ENCODE data around the gene B4GALT6. TPM values are rescaled to one million over a fixed set of nuclear protein-coding genes. Genes with fewer than 3 reads are reported as not detected.

The B4GALT6 gene
- total RNA-seq, 1 donor from 2014 or later = 17.7 TPM

GRCh38 chr18:31718386-31718785 is 34.0 kb upstream of the B4GALT6 start:
- Histone ChIP-seq H3K27ac (ENCODE audit: low read depth, low read length) (no peak overlapping the region), H2AFZ (ENCODE audit: low read depth, low read length) (no peak overlapping the region), H3K4me2 (ENCODE audit: low read length) (no peak overlapping the region), H3K9me3 (ENCODE audit: insufficient read depth, low read depth, low read length) (no peaks in the 10 kb centered on the region), H3K9ac (ENCODE audit: low read length) (no peak overlapping the region), H3K4me1 (ENCODE audit: insufficient read depth, low read length) (no peaks in the 10 kb centered on the region), H3K36me3 (ENCODE audit: insufficient read depth, low read length) (no peaks in the 10 kb centered on the region), H3K4me3 (ENCODE audit: insufficient read depth, low read depth, low read length) (no peak overlapping the region), H4K20me1 (ENCODE audit: insufficient read depth, low read length) (no peaks in the 10 kb centered on the region), H3K27me3 (ENCODE audit: insufficient read depth, low read length) (no peaks in the 10 kb centered on the region), H3K79me2 (ENCODE audit: insufficient read depth, low read length) (no peaks in the 10 kb centered on the region)
- FAIRE-seq = no peak
- H3K4me1 Mint-ChIP-seq (ENCODE audit: low read depth, unreplicated experiment) = peaks cover 3% of the 10 kb centered on the region
- H3K27ac Mint-ChIP-seq (ENCODE audit: unreplicated experiment) = no peak overlapping the region
- H3K4me3 Mint-ChIP-seq (ENCODE audit: unreplicated experiment) = no peak overlapping the region
- no peak for DNase-seq (ENCODE audit: low read depth)
- no peaks in the 10 kb centered on the region for H3K9me3 Mint-ChIP-seq (ENCODE audit: unreplicated experiment)
- H3K36me3 Mint-ChIP-seq (ENCODE audit: low read depth, unreplicated experiment) = no peaks in the 10 kb centered on the region
- TF ChIP-seq EZH2 (IDR thresholded peaks at IDR 0.05; ENCODE audit: insufficient read depth, low read length) = no peak
- TF ChIP-seq CTCF (IDR thresholded peaks at IDR 0.05; ENCODE audit: insufficient read depth, low read depth, low read length) = no peak
- H3K27me3 Mint-ChIP-seq (ENCODE audit: low read depth, unreplicated experiment) = peaks cover 2% of the 10 kb centered on the region

GRCh38 chr18:31716362-31716761 is 32.0 kb upstream of the B4GALT6 start:
- Histone ChIP-seq H3K9ac (ENCODE audit: low read length) (no peak overlapping the region), H3K27me3 (ENCODE audit: insufficient read depth, low read length) (no peaks in the 10 kb centered on the region), H3K27ac (ENCODE audit: low read depth, low read length) (no peak overlapping the region), H4K20me1 (ENCODE audit: insufficient read depth, low read length) (no peaks in the 10 kb centered on the region), H3K79me2 (ENCODE audit: insufficient read depth, low read length) (no peaks in the 10 kb centered on the region), H3K36me3 (ENCODE audit: insufficient read depth, low read length) (no peaks in the 10 kb centered on the region), H2AFZ (ENCODE audit: low read depth, low read length) (no peak overlapping the region), H3K9me3 (ENCODE audit: insufficient read depth, low read depth, low read length) (no peaks in the 10 kb centered on the region), H3K4me2 (ENCODE audit: low read length) (no peak overlapping the region), H3K4me3 (ENCODE audit: insufficient read depth, low read depth, low read length) (no peak overlapping the region), H3K4me1 (ENCODE audit: insufficient read depth, low read length) (no peaks in the 10 kb centered on the region)
- Mint-ChIP-seq H3K27ac (ENCODE audit: unreplicated experiment) (no peak overlapping the region), H3K4me1 (ENCODE audit: low read depth, unreplicated experiment) (peaks cover 3% of the 10 kb centered on the region), H3K27me3 (ENCODE audit: low read depth, unreplicated experiment) (peaks cover 2% of the 10 kb centered on the region), H3K9me3 (ENCODE audit: unreplicated experiment) (no peaks in the 10 kb centered on the region), H3K4me3 (ENCODE audit: unreplicated experiment) (no peak overlapping the region), H3K36me3 (ENCODE audit: low read depth, unreplicated experiment) (no peaks in the 10 kb centered on the region)
- TF ChIP-seq EZH2 (IDR thresholded peaks at IDR 0.05; ENCODE audit: insufficient read depth, low read length) (no peak), CTCF (IDR thresholded peaks at IDR 0.05; ENCODE audit: insufficient read depth, low read depth, low read length) (no peak)
- no peak for DNase-seq (ENCODE audit: low read depth)
- FAIRE-seq = no peak

DNA sequence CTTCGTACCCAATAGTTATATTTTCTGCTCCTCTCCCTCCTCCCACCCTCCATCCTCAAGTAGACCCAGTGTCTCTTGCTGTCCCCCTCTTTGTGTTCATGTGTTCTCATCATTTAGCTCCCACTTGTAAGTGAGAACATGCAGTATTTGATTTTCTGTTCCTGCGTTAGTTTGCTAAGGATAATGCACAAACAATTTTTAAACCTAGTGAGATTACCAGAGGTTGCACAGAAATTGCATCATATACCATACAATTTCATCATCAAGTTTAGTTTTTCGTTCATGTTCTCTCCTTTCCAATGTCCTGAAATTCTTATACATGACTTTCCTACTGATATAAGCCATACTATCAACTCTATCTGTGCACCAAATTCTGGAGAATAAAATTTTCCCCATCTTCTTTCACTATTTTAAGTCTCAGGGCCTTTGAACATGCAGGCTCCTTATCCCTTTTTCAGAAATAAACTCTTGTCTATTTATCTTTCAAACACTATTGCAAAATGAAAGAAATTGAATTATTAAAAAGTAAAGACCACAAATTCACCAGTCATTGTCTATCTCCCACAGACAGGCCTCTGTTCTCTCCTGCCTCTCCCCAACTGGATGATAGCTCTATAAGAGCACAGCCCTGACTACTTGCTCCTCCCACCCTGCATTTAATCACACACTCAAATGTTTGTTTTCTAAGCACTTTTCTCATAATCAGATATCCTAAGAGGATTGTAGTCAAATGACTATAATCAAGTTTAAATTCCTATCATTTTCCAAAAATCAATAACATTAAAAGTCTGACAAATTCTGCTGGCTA is 27.2 kb upstream of the B4GALT6 start:
- Mint-ChIP-seq H3K4me3 (ENCODE audit: unreplicated experiment) (no peak overlapping the region), H3K36me3 (ENCODE audit: low read depth, unreplicated experiment) (no peaks in the 10 kb centered on the region), H3K27me3 (ENCODE audit: low read depth, unreplicated experiment) (no peaks in the 10 kb centered on the region), H3K27ac (ENCODE audit: unreplicated experiment) (no peak overlapping the region), H3K4me1 (ENCODE audit: low read depth, unreplicated experiment) (no peaks in the 10 kb centered on the region), H3K9me3 (ENCODE audit: unreplicated experiment) (no peaks in the 10 kb centered on the region)
- Histone ChIP-seq H3K4me1 (ENCODE audit: insufficient read depth, low read length) (no peaks in the 10 kb centered on the region), H3K36me3 (ENCODE audit: insufficient read depth, low read length) (no peaks in the 10 kb centered on the region), H3K9me3 (ENCODE audit: insufficient read depth, low read depth, low read length) (no peaks in the 10 kb centered on the region), H3K9ac (ENCODE audit: low read length) (no peak overlapping the region), H3K4me3 (ENCODE audit: insufficient read depth, low read depth, low read length) (no peak overlapping the region), H3K27ac (ENCODE audit: low read depth, low read length) (no peak overlapping the region), H4K20me1 (ENCODE audit: insufficient read depth, low read length) (no peaks in the 10 kb centered on the region), H3K4me2 (ENCODE audit: low read length) (no peak overlapping the region), H3K27me3 (ENCODE audit: insufficient read depth, low read length) (no peaks in the 10 kb centered on the region), H2AFZ (ENCODE audit: low read depth, low read length) (no peak overlapping the region), H3K79me2 (ENCODE audit: insufficient read depth, low read length) (no peaks in the 10 kb centered on the region)
- no peak for TF ChIP-seq EZH2 (IDR thresholded peaks at IDR 0.05; ENCODE audit: insufficient read depth, low read length)
- TF ChIP-seq CTCF (IDR thresholded peaks at IDR 0.05; ENCODE audit: insufficient read depth, low read depth, low read length) = no peak
- no peak for FAIRE-seq
- DNase-seq (ENCODE audit: low read depth) = no peak
